HEK293 (cell line): ENCODE measurements around the gene SYNE2.

Experiments used
- CTCF ChIA-PET: fragments of 350-600 bp; formaldehyde crosslinking; extraction: SDS; loops from one replicate; lab custom pipeline; 2021; ENCODE audit warnings: antibody characterized with exemption; lab: Yijun Ruan, JAX
- POLR2A ChIA-PET: fragments of 300-600 bp; formaldehyde crosslinking; extraction: SDS; loops from one replicate; lab custom pipeline; 2020; ENCODE audit warnings: antibody characterized with exemption, inconsistent platforms; lab: Yijun Ruan, JAX
- H3K27ac ChIP-seq: fragments of 200-500 bp; sonication (Bioruptor generic); 2 replicates; pipeline ENCODE4 v1.5.1; 2014; ENCODE audit warnings: low read depth, low read length, control low read depth, inconsistent platforms; ENCODE audit errors: extremely low read depth
- H3K36me3 ChIP-seq, 2 experiments: fragments of 200-500 bp in 1 of 2; sonication (Bioruptor generic) in 1 of 2; 1 replicate in 1 of 2; 2 replicates in 1 of 2; pipeline ENCODE4 v1.5.1; 2014 to 2017; ENCODE audit warnings: inconsistent platforms in 2 of 2, low read length in 2 of 2; ENCODE audit not compliant: control insufficient read depth in 2 of 2, insufficient read depth in 1 of 2
- H3K4me1 ChIP-seq: fragments of 200-500 bp; sonication (Bioruptor generic); 2 replicates; pipeline ENCODE4 v1.5.1; 2014; ENCODE audit warnings: mild to moderate bottlenecking, low read length, inconsistent platforms; ENCODE audit not compliant: control insufficient read depth, insufficient read depth
- H3K4me3 ChIP-seq: 2 replicates; pipeline ENCODE4 v1.5.1; 2011; ENCODE audit warnings: low read depth, mild to moderate bottlenecking, control low read depth, low read length, moderate library complexity
- H3K9me3 ChIP-seq: fragments of 200-500 bp; sonication (Bioruptor generic); 2 replicates; pipeline ENCODE4 v1.5.1; 2014; ENCODE audit warnings: low read depth, low read length, inconsistent platforms; ENCODE audit not compliant: control insufficient read depth, insufficient read depth
- GFI1B ChIP-seq: fragments of 450-650 bp; formaldehyde crosslinking; IDR thresholded peaks from 2 replicates; pipeline ENCODE4 v1.5.1; 2016; ENCODE audit warnings: missing biosample characterization, missing genetic modification characterization
- GLI2 ChIP-seq: fragments of 450-650 bp; formaldehyde crosslinking; IDR thresholded peaks from 2 replicates; pipeline ENCODE4; 2017; ENCODE audit warnings: missing biosample characterization, missing genetic modification characterization, low read depth, borderline replicate concordance
- ZNF10 ChIP-seq: fragments of 450-650 bp; formaldehyde crosslinking; IDR thresholded peaks from 2 replicates; pipeline ENCODE4 v1.5.1; 2017; ENCODE audit warnings: missing biosample characterization, missing genetic modification characterization
- ZNF112 ChIP-seq: fragments of 450-650 bp; formaldehyde crosslinking; IDR thresholded peaks from 2 replicates; pipeline ENCODE4 v1.5.0; 2017; ENCODE audit warnings: missing biosample characterization, missing genetic modification characterization
- ZNF155 ChIP-seq: fragments of 450-650 bp; formaldehyde crosslinking; IDR thresholded peaks from 2 replicates; pipeline ENCODE4 v1.5.1; 2016; ENCODE audit warnings: missing biosample characterization, missing genetic modification characterization
- ZNF404 ChIP-seq: fragments of 450-650 bp; formaldehyde crosslinking; IDR thresholded peaks from 2 replicates; pipeline ENCODE4 v1.5.1; 2017; ENCODE audit warnings: missing biosample characterization, missing genetic modification characterization
- ZNF510 ChIP-seq: fragments of 450-650 bp; formaldehyde crosslinking; IDR thresholded peaks from 2 replicates; pipeline ENCODE4 v1.5.1; 2018; ENCODE audit warnings: mild to moderate bottlenecking, missing genetic modification characterization, missing biosample characterization; ENCODE audit not compliant: insufficient replicate concordance
- ZNF514 ChIP-seq: fragments of 450-650 bp; formaldehyde crosslinking; IDR thresholded peaks from 2 replicates; pipeline ENCODE4 v1.5.1; 2016; ENCODE audit warnings: missing biosample characterization, missing genetic modification characterization
- ZNF660 ChIP-seq: fragments of 450-650 bp; IDR thresholded peaks from 2 replicates; pipeline ENCODE4 v1.5.1; 2018; ENCODE audit warnings: missing biosample characterization, mild to moderate bottlenecking, missing genetic modification characterization
- ZNF747 ChIP-seq: fragments of 450-650 bp; formaldehyde crosslinking; IDR thresholded peaks from 2 replicates; pipeline ENCODE4 v1.5.1; 2016; ENCODE audit warnings: missing biosample characterization, missing genetic modification characterization
- ZNF791 ChIP-seq: fragments of 450-650 bp; formaldehyde crosslinking; IDR thresholded peaks from 2 replicates; pipeline ENCODE4 v1.5.1; 2016; ENCODE audit warnings: missing biosample characterization, missing genetic modification characterization
- ZXDB ChIP-seq: fragments of 450-650 bp; formaldehyde crosslinking; IDR thresholded peaks from 2 replicates; pipeline ENCODE4 v1.5.1; 2016; ENCODE audit warnings: missing biosample characterization, missing genetic modification characterization
- TF ChIP-seq, protein P1 (sequence below): fragments of 450-650 bp; formaldehyde crosslinking; IDR thresholded peaks from 2 replicates; pipeline ENCODE4 v1.5.1; 2016; ENCODE audit warnings: missing biosample characterization, missing genetic modification characterization
- TF ChIP-seq, protein P2 (sequence below): fragments of 450-650 bp; formaldehyde crosslinking; IDR thresholded peaks from 2 replicates; pipeline ENCODE4 v1.5.1; 2017; ENCODE audit warnings: missing biosample characterization, missing genetic modification characterization
- TF ChIP-seq, protein P3 (sequence below): fragments of 450-650 bp; formaldehyde crosslinking; IDR thresholded peaks from 2 replicates; pipeline ENCODE4 v1.5.1; 2016; ENCODE audit warnings: missing biosample characterization, missing genetic modification characterization

Gene SYNE2

DNA sequence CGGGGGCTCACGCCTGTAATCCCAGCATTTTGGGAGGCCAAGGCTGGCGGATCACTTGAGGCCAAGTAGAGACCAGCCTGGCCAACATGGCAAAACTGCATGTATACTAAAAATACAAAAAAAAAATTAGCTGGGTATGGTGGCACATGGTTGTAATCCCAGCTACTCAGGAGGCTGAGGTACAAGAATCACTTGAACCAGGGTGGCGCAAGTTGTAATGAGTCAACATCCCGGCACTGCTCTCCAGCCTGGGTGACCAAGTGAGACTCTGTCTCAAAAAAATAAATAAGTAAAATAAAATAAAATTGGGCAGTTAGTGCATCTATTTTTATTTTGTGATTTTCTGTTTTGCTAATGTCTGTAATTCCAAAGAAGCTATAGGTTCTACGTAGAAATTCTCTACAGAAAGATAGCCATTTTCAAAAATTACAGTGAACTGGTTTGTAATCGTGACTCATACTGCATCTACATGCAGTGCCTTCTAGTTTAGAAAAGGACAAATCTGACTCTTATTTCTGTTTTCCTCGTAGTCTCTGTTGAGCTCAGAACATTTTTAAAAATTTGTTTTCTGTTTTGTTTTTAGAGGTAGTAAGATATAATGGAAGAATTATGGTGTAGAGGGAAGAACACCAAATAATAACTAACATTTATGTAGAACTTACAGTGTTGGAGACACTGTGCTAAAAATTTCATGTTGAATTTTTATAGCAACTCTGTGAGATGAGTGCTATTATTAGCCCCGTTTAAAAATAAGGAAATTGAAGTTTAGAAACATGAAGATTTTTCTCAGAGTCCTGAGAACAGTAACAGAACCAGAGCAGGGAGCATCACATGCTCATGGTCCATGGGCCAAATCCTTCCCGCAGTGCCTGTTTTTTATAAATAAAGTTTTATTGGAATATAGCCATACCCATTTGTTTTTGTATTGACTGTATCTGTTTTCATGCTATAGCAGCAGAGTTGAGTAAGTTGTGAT lies 201.2 kb downstream of the SYNE2 start (continued):
- TF ChIP-seq ZNF404: no peak

DNA sequence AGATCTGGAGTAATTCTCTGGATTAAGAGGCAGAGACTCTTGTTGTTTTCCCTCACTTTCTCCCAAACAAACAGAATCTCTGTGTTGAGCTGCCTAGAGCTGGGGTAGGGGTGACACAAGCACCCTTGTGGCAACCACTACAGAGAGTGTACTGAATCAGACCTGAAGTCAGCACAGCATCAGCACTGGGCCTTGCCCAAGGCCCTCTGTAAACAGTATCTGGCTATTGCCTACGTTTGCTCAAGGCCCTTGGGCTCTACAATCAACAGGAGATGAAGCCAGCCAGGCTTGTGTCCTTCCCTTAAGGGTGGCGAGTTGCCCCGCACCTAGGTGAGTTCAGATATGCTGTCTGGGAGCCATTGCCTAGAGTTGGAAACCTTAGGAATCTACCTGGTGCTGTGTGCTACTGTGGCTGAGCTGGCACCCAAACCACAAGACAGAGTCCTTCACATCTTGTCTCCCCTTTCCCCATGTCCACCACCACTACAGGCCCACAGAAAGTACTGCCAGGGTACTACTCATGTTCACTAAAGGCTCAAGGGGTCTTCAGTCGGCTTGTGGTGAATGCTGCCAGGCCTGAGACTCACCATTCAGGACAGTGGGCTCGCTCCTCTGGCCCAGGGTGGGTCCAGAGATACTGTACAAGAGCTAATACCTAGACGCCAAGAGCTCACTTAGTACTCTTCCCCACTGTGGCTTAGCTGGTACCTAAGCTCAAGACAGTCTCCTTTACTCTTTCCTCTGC lies 206.8 kb downstream of the SYNE2 start:
- H3K36me3 ChIP-seq: peaks cover 9 to 13% of the 10 kb centered on the region in 2 experiments
- POLR2A ChIA-PET: no interaction called here
- TF ChIP-seq ZNF747 (tag by site-specific recombination): no peak
- no peak for TF ChIP-seq ZNF155 (tag by site-specific recombination)
- TF ChIP-seq GFI1B: no peak
- TF ChIP-seq, protein P1, sequence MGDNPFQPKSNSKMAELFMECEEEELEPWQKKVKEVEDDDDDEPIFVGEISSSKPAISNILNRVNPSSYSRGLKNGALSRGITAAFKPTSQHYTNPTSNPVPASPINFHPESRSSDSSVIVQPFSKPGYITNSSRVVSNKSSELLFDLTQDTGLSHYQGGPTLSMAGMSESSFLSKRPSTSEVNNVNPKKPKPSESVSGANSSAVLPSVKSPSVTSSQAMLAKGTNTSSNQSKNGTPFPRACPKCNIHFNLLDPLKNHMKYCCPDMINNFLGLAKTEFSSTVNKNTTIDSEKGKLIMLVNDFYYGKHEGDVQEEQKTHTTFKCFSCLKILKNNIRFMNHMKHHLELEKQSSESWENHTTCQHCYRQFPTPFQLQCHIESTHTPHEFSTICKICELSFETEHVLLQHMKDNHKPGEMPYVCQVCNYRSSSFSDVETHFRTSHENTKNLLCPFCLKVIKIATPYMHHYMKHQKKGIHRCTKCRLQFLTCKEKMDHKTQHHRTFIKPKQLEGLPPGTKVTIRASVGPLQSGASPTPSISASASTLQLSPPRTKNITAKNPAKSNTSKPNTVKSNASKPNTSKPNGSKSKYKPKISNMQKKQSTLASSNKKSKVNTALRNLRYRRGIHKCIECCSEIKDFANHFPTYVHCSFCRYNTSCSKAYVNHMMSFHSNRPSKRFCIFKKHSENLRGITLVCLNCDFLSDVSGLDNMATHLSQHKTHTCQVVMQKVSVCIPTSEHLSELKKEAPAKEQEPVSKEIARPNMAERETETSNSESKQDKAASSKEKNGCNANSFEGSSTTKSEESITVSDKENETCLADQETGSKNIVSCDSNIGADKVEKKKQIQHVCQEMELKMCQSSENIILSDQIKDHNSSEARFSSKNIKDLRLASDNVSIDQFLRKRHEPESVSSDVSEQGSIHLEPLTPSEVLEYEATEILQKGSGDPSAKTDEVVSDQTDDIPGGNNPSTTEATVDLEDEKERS (tag by site-specific recombination): no peak
- TF ChIP-seq ZNF10 (tag by site-specific recombination): no peak
- TF ChIP-seq ZNF510: no peak
- no peak for TF ChIP-seq ZNF791 (tag by site-specific recombination)
- no peak for TF ChIP-seq ZNF112 (tag by site-specific recombination)
- no peak for TF ChIP-seq ZXDB (tag by site-specific recombination)
- no peak for TF ChIP-seq ZNF660 (tag by site-specific recombination)
- no peak for TF ChIP-seq GLI2
- no peak for TF ChIP-seq ZNF514 (tag by site-specific recombination)
- TF ChIP-seq, protein P2, sequence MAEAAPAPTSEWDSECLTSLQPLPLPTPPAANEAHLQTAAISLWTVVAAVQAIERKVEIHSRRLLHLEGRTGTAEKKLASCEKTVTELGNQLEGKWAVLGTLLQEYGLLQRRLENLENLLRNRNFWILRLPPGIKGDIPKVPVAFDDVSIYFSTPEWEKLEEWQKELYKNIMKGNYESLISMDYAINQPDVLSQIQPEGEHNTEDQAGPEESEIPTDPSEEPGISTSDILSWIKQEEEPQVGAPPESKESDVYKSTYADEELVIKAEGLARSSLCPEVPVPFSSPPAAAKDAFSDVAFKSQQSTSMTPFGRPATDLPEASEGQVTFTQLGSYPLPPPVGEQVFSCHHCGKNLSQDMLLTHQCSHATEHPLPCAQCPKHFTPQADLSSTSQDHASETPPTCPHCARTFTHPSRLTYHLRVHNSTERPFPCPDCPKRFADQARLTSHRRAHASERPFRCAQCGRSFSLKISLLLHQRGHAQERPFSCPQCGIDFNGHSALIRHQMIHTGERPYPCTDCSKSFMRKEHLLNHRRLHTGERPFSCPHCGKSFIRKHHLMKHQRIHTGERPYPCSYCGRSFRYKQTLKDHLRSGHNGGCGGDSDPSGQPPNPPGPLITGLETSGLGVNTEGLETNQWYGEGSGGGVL: no peak
- TF ChIP-seq, all 188 proteins: peak for 0
- H3K4me1 ChIP-seq: no peaks in the 10 kb centered on the region
- H3K9me3 ChIP-seq: no peaks in the 10 kb centered on the region
- H3K27ac ChIP-seq: no peak overlapping the region
- CTCF ChIA-PET: interaction anchor here (0.7 to 1.1 kb wide), 3 partner anchors 11 to 129 kb away, joined by 3 to 4 read pairs (median 3); no protein-coding TSS in a partner anchor
- no peak overlapping the region for H3K4me3 ChIP-seq

DNA sequence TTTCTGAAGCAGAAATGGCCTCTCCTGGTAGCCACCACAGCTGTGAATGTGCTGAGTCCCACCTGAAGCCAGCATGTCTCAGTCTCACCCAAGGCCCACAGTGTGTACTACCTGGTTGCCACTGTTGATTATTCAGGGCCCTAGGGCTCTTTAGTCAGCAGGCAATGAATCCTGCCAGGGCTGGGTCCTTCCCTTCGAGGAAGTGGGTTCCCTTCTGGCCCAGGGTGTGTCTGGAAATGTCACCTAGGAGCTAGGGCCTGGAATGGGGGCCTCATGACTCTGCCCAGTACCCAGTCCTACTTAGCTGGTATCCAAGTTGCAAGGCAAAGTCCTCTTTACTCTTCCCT lies 207.4 kb downstream of the SYNE2 start:
- Histone ChIP-seq H3K36me3 (peaks cover 9 to 13% of the 10 kb centered on the region in 2 experiments), H3K9me3 (no peaks in the 10 kb centered on the region), H3K4me1 (no peaks in the 10 kb centered on the region), H3K4me3 (no peak overlapping the region), H3K27ac (no peak overlapping the region)
- CTCF ChIA-PET: interaction anchor here (0.6 to 1.1 kb wide), 5 partner anchors 9 to 132 kb away, joined by 3 to 4 read pairs (median 3); no protein-coding TSS in a partner anchor
- POLR2A ChIA-PET: no interaction called here
- TF ChIP-seq, protein P3, sequence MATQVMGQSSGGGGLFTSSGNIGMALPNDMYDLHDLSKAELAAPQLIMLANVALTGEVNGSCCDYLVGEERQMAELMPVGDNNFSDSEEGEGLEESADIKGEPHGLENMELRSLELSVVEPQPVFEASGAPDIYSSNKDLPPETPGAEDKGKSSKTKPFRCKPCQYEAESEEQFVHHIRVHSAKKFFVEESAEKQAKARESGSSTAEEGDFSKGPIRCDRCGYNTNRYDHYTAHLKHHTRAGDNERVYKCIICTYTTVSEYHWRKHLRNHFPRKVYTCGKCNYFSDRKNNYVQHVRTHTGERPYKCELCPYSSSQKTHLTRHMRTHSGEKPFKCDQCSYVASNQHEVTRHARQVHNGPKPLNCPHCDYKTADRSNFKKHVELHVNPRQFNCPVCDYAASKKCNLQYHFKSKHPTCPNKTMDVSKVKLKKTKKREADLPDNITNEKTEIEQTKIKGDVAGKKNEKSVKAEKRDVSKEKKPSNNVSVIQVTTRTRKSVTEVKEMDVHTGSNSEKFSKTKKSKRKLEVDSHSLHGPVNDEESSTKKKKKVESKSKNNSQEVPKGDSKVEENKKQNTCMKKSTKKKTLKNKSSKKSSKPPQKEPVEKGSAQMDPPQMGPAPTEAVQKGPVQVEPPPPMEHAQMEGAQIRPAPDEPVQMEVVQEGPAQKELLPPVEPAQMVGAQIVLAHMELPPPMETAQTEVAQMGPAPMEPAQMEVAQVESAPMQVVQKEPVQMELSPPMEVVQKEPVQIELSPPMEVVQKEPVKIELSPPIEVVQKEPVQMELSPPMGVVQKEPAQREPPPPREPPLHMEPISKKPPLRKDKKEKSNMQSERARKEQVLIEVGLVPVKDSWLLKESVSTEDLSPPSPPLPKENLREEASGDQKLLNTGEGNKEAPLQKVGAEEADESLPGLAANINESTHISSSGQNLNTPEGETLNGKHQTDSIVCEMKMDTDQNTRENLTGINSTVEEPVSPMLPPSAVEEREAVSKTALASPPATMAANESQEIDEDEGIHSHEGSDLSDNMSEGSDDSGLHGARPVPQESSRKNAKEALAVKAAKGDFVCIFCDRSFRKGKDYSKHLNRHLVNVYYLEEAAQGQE (tag by site-specific recombination): no peak
